Activated CD4-positive, alpha-beta T cell treated with anti-CD3 and anti-CD28 coated beads, Interleukin-2, Interleukin-4, amounts not matched to agents 100 ng/mL and 50 ng/mL, durations not matched to agents 16 hours and 8 hours (primary cell): ENCODE results near the gene MAG.
"Not testable (repeated sequence)": the region's sequence is repeated elsewhere in the genome, so short reads cannot be mapped to it uniquely, and the experiment has no call there.

Experiments
- DNase-seq: peaks from one replicate; pipeline ENCODE4 v3.0.0-alpha.2; 2020; ENCODE audit warnings: low spot score

MAG gene

GRCh38 chr19:35346193-35347052, 54.5 kb downstream of the MAG start:
- DNase-seq: peak; percentile 55

GRCh38 chr19:35347171-35347929, 55.4 kb downstream of the MAG start, which contains the start of gene FFAR1:
Gene FFAR1 (plus strand): TSS chr19:35347902. CDS start chr19:35351552, 3,650 bp downstream.
- DNase-seq: peak; percentile 63

DNA sequence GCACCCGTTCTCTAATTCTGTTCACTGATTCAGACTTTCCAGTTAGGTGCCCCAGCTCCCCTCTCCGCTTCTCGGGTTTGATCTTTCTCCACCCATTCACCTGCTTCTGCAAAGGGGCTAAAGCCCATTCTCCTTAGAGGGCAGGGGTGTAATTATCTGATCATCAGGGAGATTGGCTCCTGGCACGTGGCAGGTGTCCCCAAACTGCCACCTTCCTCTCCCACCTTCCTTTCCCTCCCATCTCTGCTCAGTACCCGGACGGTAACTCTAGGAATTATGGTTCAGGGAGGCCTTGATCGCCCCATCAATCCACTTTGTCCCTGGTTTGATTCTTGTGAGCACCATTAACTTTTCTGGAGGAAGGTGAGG, 56.0 kb downstream of the MAG start:
- DNase-seq: no peak

- DNase-seq: no peak
These were observed 57.1 kb downstream of the MAG start for GRCh38 chr19:35348911-35349611.

DNA sequence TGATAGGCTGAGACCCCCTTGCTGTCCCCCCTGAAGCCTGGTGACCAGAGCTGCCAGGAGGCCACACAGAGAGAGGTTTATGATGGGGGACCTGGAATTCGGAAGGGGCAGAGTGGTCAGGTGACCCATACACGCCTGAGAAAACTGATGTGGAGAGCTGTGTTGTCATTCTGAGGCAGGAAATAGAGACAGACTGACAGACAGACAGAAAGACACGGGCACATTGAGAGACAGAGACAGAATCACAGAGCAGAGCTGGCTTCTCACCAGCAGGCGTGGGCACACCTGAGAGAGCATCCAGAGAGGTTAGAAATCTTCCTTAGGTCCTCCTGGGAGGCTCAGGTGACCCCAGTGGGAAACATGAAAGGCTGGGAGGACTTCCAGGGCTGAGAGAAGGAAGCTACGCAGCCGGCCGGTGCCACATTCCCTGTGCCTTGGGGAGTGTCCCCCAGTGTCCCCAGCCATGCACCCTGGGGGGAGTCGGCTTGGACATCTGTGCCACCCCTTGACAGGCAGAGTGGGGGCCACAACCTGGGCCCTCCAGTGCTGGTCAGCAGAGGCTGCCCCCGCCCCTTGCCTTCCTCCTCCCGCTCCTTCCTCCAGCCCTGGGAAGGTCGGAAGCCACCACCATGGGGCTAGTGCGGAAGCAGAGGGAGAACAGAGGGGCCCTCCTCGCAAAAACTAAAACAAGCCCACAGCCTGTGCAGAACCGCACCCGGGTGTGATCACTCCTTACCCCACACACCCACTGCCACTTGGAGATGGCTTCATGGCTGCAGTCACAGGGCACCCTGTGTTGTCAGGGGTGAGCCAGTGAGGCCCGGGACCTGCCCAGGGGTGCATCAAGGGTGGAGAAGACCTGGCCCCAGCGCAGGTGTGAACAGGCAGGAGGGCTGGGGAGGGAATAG, 57.9 kb downstream of the MAG start:
- DNase-seq: no peak

GRCh38 chr19:35350591-35350990, 58.6 kb downstream of the MAG start:
- DNase-seq: no peak

GRCh38 chr19:35351411-35352176, 59.6 kb downstream of the MAG start:
- DNase-seq: no peak

- DNase-seq: no peak
These were observed 60.2 kb downstream of the MAG start for GRCh38 chr19:35352177-35352447.

DNA sequence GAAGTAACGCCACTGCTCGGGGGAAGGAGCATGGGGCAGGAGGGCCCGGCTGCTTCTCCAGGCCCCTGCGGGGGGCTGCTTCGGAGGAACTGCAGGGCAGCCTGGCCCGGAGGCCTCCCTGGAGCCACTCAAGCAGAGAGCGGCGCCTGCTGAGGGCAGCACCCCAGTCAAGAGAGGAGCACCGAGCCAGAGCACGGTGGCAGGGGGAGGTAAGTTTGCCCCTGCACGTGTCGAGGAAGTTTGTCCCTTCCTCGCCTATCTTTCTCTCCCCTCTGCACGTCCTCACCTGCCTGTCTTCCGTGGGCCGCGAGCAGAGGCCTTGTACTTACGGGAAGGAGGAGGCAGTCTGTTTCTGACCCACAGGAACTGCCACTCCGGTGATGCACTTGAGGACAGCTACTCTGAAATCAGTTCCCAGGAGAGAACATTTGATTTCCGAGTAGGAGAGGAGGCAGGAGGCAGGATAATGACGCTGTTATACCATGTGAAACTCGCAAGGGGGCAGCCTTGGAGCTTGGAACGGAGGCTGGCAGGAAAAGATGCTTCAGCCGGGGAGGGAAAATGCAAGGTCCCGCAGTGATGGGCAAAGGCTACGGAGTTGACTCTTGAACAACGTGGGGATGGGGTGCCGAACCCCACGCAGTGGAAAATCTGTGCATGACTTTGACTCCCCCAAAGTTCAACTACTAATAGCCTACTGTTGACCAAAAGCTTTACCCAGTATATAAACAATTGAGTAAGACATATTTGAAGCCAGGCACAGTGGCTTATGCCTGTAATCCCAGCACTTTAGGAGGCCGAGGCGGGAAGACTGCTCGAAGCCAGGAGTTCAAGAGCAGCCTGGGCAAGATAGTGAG, 60.7 kb downstream of the MAG start:
- DNase-seq: peak; percentile 79

- DNase-seq: no peak
These were observed 61.7 kb downstream of the MAG start for GRCh38 chr19:35353635-35354034.

DNA sequence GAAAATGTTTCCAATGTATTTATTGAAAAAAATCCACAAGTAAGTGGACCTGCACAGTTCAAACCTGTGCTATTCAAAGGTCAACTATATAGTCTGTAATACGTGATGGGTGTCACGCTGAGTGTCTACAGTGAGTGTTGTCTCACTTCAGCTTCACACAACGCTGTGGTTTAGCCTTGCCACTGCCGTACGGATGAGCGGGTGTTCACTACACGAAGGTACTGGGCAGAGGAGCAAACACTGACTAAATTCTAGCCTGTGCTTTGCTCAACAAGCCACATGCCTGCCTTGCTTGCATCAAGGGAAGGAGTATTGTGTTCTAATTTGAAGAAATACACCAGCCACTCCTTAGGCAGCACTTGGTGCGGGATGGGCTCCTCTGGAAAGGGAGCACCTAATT, 62.9 kb downstream of the MAG start:
- peak; percentile 20 for DNase-seq

GRCh38 chr19:35355791-35356460, 64.0 kb downstream of the MAG start:
- no peak for DNase-seq

GRCh38 chr19:35357867-35358573, 66.1 kb downstream of the MAG start, which contains the start of gene FFAR3:
Gene FFAR3 (plus strand): TSS chr19:35358460. CDS start chr19:35358891, 431 bp downstream.
- peak; percentile 24 for DNase-seq

DNA sequence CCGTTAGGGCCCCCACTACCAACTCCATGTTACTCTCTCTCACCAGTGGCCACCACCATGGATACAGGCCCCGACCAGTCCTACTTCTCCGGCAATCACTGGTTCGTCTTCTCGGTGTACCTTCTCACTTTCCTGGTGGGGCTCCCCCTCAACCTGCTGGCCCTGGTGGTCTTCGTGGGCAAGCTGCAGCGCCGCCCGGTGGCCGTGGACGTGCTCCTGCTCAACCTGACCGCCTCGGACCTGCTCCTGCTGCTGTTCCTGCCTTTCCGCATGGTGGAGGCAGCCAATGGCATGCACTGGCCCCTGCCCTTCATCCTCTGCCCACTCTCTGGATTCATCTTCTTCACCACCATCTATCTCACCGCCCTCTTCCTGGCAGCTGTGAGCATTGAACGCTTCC, 66.9 kb downstream of the MAG start:
- not testable (repeated sequence) for DNase-seq

GRCh38 chr19:35359395-35359794, 67.4 kb downstream of the MAG start:
- DNase-seq: not testable (repeated sequence)

- not testable (repeated sequence) for DNase-seq
These were observed 68.1 kb downstream of the MAG start for GRCh38 chr19:35360081-35360480.

GRCh38 chr19:35360880-35361420, 69.0 kb downstream of the MAG start:
- no peak for DNase-seq

DNA sequence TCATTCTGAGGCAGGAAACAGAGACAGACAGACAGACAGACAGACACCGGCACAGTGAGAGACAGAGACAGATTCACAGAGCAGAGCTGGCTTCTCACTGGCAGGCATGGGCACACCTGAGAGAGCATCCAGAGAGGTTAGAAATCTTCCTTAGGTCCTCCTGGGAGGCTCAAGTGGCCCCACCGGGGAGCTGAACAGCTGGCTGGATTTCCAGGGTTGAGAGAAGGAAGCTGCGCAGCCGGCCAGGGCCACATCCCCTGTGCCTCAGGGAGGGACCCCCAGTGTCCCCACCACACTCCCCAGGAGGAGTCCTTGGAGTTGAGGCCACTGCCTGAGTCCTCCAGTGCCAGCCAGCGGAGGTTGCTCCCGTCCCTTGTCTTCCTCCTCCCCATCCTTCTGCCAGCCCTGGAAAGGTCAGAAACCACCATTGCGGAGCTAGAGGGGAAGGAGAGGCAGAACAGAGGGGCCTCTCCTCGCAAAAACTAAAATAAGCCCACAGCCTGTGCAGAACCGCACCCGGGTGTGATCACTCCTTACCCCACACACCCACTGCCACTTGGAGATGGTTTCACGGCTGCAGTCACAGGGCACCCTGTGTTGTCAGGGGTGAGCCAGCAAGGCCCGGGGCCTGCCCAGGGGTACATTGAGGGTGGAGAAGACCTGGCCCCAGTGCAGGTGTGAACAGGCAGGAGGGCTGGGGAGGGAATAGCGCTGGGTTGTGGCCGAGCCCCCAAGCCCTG, 70.5 kb downstream of the MAG start:
- no peak for DNase-seq
